ENCODE measurements around the gene PIK3CA.

GRCh38 chr3:179264449-179264848 lies 116.3 kb downstream of the PIK3CA start:
- TF ChIP-seq CTCF (IDR thresholded peaks at IDR 0.05; ENCODE audit: low read length) (no peak), EZH2 (optimal IDR thresholded peaks at IDR 0.05; ENCODE audit: low read depth, low read length) (no peak)
